ENCODE results near the gene CGB5.
A peak's percentile ranks its signal among the peaks of the same experiment; 100 is the strongest.

CGB5 gene

DNA sequence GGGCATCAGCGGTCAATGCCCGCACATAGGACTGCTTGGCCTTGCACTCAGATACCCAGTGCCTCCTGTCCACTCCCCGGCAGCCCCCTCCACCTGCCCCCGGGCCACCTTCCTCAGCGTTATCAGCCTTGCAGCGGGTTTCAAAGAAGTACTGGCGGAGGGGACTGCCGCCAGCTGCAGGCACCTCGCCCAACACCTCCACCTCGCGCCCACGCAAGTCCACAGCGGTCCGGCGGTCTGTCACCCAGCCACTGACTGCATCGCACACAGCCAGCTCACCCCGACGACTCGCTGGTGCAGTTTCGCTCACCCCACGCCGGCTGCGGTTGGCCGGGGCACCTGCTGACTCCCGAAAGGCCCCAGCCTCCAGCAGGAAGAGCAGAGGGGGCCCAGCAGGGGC, 17.8 kb downstream of the CGB5 start:
- TF ChIP-seq, protein P1, sequence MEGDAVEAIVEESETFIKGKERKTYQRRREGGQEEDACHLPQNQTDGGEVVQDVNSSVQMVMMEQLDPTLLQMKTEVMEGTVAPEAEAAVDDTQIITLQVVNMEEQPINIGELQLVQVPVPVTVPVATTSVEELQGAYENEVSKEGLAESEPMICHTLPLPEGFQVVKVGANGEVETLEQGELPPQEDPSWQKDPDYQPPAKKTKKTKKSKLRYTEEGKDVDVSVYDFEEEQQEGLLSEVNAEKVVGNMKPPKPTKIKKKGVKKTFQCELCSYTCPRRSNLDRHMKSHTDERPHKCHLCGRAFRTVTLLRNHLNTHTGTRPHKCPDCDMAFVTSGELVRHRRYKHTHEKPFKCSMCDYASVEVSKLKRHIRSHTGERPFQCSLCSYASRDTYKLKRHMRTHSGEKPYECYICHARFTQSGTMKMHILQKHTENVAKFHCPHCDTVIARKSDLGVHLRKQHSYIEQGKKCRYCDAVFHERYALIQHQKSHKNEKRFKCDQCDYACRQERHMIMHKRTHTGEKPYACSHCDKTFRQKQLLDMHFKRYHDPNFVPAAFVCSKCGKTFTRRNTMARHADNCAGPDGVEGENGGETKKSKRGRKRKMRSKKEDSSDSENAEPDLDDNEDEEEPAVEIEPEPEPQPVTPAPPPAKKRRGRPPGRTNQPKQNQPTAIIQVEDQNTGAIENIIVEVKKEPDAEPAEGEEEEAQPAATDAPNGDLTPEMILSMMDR (IDR thresholded peaks at IDR 0.05) = no peak
- Histone ChIP-seq H3K4me3 (no peak overlapping the region), H3K27ac (no peak overlapping the region)
- DNase-seq (ENCODE audit: low spot score) = no peak

DNA sequence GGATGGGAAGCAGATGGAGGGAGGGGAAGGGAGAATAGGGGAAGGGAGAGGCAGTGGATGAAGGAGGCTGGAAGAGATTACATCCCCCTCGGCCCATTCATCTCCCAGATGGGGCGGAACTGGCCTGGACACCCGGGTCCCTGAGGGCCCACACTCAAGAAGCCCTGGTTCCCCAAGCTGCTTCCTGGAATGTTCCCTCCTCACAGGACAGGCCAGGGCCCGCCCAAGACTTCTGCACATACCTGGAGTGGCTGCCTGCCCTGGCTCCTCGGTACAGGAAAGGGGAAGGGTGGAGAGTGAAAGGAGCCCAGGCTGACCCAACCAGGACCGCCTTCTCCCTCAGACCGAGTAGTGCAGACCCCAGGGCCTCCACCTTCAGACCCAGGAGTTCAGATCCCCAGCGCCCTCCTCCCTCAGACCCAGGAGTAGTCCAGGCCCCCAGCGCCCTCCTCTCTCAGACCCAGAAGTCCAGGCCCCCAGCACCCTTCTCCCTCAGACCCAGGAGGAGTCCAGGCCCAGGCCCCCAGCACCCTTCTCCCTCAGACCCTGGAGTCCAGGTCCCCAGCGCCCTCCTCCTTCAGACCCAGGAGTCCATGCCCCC, 20.5 kb downstream of the CGB5 start:
- TF ChIP-seq, protein P1 (IDR thresholded peaks at IDR 0.05) = no peak
- H3K4me3 ChIP-seq = no peak overlapping the region
- DNase-seq (ENCODE audit: low spot score) = no peak
- no peak overlapping the region for H3K27ac ChIP-seq

DNA sequence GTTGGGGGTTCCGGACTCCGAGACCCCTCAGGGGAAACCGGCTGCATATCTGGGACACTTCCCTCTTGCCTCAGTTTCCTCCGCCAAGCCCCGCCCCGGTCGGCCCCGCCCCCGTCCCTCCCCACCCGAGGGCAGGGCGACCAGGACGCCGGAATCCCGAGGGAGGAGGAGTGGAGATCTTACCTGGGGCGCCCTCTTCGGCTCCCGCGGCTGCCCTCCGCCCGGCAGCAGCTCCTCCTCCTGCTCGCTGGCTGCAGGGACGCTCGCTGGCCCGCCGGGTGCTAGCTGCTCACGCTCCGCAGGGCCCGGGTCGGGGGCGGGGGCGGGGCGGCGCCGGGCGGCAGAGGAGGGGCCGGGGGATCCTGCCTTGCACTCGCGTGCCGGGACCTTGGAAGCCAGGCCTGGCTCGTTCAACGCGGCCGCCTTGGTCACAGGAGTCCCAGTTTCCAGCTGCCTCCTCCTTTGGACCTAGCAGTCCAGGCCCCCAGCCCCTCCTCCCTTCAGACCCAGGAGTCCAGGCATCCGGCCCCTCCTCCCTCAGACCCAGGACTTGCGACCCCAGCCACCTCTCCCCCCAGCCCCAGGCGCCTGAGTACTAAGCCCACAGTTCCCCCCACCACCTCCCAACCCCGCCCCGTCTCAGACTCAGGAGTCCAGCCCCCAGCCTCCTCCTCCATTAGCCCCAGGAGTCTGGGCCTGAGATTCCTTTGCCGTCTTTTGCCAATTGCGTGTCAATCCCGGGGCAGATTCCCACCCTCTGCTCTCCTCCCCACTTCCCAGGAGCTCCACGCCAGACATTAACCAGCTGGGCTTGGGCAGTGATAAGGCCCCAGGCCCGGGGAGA, 21.3 kb downstream of the CGB5 start, which contains the start of gene NTF4:
NTF4 (minus strand) TSS at position 51 of the 844 bp plus-strand sequence. CDS start 2,821 bp downstream, outside the sequence.
- TF ChIP-seq, protein P1 (IDR thresholded peaks at IDR 0.05) = no peak
- H3K27ac ChIP-seq = no peak within 1 kb of the TSS
- no peak for DNase-seq (ENCODE audit: low spot score)
- peak within 1 kb of the TSS; percentile 55 for H3K4me3 ChIP-seq

DNA sequence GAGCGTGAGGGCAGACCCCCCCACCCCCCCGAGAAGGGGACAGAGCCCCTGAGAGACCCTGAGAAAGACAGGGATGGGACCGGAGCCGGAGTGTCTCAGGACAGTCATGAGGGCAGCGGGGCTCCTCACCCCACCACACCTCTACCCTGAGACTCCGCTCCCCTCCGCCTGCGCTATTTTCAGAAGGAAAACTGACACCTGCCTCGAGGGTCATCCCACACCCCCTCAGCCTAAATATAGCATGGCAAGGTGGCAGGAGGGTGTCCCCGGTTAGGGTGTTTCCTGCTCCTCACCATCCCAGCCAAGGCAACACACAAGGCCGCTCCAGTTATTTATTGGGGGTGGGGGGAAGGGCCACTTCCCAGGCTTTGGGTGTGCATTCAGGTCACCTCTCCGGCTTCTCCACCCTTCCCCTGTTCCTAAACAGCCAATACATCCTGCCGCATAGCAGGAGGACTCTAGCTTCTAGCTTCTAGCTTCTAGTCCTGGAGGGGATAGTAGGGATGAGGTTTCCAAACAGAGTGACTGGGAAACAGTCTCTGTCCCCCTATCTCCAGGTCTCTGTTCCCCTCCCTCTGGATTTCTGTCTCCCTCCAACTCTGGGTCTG, 22.4 kb downstream of the CGB5 start:
- Histone ChIP-seq H3K27ac (no peak overlapping the region), H3K4me3 (no peak overlapping the region)
- DNase-seq (ENCODE audit: low spot score) = no peak
- TF ChIP-seq, protein P1 (IDR thresholded peaks at IDR 0.05) = no peak

DNA sequence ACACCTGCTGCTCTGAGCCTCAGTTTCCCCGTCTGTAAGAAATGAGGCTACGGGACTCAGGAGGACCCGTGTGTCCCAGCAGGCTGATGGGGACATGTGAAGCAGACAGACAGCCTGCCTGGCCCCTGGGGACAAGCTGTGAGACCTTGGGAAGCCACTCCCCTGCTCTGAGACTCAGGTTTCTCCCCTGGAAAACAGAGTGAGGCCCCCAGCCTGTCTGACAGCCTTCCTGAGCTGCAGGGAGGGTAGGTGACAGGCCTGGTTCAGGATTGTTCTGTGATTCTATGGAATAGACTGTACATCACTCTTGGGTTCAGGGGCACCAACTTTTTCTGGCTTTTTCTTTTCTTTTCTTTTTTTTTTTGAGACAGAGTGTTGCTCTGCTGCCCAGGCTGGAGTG, 23.9 kb downstream of the CGB5 start:
- no peak for DNase-seq (ENCODE audit: low spot score)
- TF ChIP-seq, protein P1 (IDR thresholded peaks at IDR 0.05) = no peak
- no peak overlapping the region for H3K27ac ChIP-seq
- no peak overlapping the region for H3K4me3 ChIP-seq

DNA sequence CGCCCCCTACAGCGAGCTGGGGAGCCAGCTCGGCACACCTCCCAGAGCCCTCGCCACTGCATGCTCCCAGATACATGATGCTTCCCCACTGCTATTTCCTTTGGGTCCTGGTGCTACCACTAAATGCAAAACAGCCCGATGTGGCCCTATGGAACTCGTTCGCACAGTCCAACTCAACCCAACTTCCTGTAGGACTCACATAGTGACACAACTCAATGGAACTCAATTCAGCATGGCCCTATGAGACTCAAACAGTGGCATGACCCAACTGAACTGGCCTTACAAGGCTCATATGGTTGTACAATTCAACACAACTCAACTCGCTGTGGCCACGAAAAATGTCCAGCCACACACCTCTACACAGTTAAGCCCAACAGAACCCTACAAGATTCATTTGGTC, 25.4 kb downstream of the CGB5 start:
- H3K27ac ChIP-seq = no peak overlapping the region
- TF ChIP-seq, protein P1 (IDR thresholded peaks at IDR 0.05) = no peak

More for the DNA sequence above, 25.4 kb downstream of the CGB5 start:
- DNase-seq (ENCODE audit: low spot score) = no peak
- no peak overlapping the region for H3K4me3 ChIP-seq
